ENCODE measurements around the gene SOAT2.

GRCh38 chr12:53113951-53114350 lies 10.7 kb downstream of the SOAT2 start:
- no peak for TF ChIP-seq CTCF (conservative IDR thresholded peaks at IDR 0.05 in 1 of 2, IDR thresholded peaks at IDR 0.05 in 1 of 2; ENCODE audit: low read depth in 1 of 2, low read length in 2 of 2)
- TF ChIP-seq EZH2 (IDR thresholded peaks at IDR 0.05; ENCODE audit: low read length, missing control alignments), result no peak
